Activated naive CD4-positive, alpha-beta T cell treated with Interleukin-2 at 50 U/mL for 16 hours (primary cell): Measurements from ENCODE around the gene KRTAP12-2.
"Not testable (repeated sequence)": the region's sequence is repeated elsewhere in the genome, so short reads cannot be mapped to it uniquely, and the experiment has no call there.

Experiments used
- DNase-seq: peaks from one replicate; pipeline ENCODE4 v3.0.0-alpha.2; 2020

The KRTAP12-2 gene

DNA sequence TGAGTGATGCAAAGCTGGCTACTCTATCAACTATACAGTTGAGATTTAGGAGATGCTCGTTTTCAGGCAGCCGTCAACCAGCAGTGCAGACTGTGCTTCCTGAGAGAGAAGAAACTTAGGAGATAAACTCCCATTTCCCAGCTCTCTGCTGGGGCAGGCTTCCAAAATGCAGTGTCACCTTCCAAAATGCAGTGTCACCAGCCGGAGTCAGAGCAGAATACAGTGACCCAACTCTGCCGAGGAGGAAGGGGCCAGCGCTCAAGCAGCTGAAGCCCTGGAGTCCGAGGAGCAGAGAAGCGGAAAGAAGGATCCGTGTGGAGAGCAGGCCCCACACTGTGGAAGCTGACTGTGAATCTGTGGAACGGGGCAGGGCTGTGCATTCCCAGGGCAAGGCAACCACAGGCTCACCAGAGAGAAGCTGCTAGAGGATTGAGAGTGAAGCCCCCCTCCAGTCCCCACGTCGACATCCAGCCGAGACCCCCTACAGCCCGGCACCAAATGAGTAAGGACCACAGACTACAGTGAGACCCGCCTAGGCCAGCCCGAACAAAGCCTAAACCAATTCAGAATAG is 15.9 kb upstream of the KRTAP12-2 start:
- DNase-seq: no peak

DNA sequence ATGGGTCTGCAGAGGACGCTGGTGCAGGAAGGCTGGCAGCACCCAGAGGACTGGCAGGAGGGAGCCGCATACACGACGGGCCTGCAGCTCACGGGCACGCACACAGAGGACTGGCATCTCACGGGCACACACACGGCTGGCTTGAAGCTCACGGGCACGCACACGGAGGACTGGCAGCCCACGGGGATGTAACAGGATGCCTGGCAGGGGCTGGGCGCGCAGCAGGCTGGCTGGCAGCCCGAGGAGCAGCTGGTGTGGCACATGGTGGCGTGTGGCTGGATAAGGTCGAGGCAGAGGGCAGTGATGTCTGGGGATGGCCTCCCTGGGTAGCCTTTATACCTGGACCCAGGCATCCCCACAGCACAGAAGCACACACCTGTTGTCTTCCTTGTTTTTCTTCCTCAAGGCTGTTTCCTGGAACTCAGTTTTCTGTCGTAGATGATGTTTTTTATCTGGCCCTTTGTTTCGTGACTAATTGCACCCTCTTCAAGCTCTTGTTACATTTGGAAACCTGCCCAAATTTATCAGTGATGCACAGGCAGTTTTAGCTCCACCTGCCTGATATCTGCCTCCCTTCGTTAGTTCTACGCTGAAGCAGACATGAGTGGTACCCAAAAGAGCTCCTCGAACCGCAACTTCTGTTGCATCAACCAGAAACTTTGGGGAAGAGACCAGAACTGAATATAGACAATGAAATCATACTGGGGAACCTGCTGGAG is 15.3 kb upstream of the KRTAP12-2 start, which contains the start of gene KRTAP12-1:
Gene KRTAP12-1 (minus strand): TSS at position 303 of the 719 bp plus-strand sequence. CDS start 40 bp downstream, at position 263.
- no peak for DNase-seq

DNA sequence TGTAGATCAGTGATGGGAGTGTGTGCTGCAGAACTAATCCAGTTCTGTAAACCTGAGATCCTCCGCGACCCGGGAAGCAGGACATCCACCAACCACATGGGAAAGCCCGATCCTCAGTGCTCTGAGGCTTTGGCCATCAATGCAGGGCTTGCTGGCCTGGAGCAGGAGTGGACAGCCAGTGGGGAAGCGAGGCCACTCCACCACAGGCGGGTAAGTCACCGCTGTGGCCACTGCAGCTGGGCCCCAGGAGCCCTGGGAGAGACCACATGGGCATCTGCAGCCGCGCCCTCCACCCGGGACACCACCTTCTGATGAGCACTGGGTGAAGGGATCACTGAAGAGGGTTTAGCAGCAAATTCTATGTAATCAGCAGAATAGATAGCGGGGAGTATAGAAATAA is 14.4 kb upstream of the KRTAP12-2 start:
- no peak for DNase-seq

DNA sequence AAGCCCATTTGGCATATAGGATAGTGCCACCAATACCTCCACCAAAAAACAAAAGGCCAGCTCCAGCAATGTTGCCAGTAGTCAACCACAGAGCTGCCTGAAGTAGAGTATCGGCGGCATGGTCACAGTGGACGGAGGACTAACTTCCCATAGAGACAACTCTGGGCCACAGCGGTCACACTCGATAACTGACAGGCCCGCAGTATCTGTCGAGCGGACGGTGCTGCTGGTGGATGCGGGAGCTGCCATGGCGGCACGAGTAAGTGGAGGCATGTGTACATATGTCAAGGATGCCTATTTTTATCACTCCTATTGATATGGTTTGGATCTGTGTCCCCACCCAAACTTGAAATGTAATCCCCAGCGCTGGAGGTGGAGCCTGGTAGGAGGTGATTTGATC is 11.2 kb upstream of the KRTAP12-2 start:
- no peak for DNase-seq

DNA sequence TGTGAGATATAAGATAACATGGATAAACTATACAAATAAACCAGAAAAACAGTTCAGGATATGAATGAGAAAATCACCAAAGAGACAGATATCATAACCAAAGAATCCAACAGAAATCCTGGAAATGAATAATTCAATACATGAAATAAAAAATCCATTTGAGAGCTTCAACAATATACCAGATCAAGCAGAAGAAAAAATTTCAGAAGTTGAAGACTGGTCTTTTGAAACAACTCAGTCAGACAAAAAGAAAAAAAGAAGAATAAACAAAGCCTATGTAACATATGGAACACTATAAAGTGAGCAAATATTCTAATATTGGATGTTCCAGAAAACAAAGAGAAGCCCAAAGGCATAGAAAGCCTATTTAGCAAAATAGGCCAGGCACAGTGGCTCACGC is 5.2 kb upstream of the KRTAP12-2 start:
- DNase-seq: no peak

DNA sequence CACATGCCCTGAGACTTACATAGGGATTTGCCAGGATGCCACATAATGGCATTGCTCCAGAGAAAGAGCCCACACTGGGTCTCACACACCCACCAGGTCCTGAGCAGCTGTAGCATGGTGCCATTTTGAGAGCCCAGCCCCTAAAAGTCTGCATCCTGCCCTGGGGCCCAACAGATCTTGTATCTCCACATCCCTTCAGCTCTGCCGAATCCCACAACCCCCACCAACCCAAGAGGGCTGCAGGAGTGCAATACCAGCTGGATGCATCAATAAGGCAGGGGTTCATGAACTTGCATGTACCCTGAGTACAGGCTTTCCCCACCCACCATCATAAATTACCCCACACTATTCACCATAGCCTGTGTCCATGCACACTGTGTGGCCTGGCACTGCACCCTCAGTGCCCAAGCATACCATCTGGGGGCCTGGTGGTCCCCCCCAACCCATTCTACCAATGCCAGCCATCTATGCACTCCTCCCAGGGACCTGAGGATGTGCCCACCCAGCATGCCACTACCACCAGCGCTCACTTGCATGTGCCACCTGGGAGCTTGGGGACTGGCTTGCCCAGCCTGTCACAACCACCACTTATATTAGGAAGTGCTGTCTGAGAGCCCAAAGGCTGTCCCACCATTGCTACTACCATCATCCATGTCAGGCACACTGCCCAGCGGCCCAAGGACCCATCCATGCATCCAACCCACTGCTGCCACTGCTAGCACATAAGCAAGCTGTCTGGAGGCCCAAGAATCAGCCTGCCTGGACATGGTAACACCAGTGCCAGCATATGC is 4.1 kb upstream of the KRTAP12-2 start:
- no peak for DNase-seq

DNA sequence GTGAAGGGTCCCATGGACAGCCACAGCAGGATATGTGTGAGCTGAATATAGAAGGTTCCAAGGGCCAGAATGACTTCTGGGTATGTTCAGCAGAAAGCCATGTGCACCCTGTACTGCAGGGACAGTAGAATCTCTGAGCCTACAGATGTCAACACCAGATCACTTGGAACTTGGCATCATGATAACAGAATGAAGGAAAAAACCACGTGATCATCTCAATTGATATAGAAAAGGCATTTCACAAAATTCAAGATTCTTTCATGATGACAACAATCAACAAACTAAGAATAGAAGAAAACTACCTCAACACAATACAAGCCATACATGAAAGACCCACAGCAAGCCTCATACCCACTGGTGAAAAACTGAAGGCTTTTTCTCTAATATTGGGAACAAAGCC is 885 bp upstream of the KRTAP12-2 start:
- DNase-seq: no peak

DNA sequence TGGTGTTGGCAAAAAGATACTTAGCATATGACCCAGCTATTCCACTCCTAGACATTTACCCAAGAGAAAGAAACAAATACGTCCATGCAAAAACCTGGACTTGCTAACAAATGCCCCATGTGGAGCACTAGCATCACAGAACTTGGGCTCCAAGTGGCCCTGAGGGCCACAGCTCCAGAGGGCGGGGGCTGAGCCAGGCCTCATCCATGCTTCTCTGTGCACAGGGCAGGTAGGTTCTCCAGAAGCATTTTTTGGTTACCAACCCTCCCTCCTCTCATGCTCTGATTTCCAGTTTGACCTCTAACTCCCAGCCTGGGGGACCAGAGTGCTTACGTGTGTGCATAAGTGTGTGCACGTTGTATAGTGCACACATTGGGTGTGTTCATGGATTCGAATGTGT is 2.0 kb downstream of the KRTAP12-2 start:
- DNase-seq: no peak

DNA sequence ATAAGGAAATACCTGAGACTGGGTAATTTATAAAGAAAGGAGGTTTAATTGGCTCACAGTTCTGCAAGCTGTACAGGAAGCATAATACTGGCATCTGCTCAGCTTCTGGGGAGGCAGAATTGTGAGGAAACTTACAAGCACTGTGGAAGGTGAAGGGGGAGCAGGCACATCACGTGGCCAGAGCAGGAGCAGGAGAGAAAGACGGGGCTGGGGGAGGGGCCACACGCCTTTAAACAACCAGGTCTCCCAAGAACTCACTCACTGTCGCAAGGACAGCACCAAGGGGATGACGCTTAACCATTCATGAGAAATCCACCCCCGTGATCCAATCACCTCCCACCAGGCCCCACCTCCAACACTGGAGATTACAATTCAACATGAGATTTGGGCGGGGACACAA is 5.2 kb downstream of the KRTAP12-2 start:
- DNase-seq: not testable (repeated sequence)

DNA sequence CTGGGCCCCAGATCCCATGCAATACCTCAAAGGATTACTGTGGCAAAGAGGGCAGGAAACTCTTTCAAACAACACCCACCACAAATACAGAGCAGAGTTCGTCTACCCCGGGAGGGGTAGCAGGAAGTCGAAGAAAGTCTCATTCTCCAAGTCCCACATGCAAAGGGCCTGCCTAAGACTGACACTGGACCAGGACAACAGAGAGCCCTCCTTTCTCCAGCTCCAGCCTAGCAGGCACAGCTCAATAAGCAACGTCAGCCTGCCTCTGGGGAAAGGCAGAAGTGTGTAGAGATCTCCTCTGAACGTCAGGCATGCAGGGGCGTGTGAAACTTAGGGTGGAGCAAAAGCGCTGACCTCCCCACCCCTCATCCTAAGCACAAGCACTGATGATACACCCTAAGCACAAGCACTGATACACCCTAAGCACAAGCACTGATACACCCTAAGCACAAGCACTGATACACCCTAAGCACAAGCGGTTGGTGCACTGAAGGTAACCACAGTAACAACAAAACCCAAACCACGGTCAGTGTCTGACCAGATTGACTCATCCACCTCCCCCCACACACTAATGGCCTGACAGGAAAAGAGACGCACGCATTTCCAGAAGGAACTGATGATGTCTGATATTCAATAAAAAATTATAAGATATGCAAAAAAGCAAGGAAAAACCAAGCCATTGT is 7.7 kb downstream of the KRTAP12-2 start:
- DNase-seq: no peak

DNA sequence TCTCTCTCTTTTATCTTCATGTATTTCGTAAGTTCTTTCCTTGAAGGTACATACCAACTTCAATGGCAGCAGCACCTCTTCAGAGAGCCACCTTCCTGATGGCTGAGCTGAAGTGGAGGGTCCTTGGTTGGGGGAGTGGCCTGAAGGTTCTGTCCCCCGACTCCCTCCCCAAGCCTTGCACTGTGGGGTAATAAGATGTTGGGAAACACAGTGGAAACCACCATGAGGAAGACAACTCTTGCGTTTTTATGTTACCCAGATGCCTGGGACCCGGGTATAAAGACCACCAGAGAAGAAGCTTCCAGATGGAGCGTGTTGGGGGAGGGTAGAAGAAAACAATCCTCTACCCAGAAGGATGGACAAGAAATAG is 8.2 kb downstream of the KRTAP12-2 start:
- DNase-seq: no peak

DNA sequence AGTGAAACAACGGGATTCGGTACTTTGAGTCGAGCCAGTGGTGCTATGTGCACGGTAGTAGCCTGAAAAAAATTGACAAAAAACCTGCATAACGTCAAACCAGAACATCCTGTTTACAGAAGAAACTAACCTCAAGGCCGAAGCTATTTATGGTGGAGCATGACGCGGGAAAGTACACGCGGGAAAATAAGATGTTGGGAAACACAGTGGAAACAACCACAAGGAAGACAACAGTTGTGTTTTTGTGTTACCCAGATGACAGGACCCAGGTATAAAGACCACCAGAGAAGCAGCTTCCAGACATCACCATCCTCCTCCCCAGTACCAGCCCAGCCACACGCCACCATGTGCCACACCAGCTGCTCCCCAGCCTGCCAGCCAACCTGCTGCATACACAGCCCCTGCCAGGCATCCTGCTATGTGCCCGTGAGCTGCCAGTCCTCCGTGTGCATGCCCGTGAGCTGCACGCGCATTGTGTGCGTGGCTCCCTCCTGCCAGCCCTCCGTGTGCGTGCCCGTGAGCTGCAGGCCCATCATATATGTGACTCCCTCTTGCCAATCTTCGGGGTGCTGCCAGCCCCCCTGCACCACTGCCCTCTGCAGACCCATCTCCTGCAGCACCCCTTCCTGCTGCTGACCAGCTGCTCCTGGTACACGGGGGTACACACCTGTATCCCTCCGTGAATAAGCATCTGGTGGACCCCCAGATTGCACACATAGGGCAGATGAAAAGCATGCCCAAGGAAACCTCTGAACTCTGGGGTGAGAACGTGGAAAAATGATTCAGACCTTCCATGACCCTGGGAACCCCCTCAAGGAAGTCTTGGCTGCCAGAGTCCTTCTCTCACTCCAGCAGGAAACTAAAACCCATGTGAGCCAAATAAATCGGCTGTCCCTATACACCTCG is 8.8 kb downstream of the KRTAP12-2 start, which contains the start of gene KRTAP12-3:
Gene KRTAP12-3 (plus strand): TSS at position 298 of the 906 bp plus-strand sequence. CDS start 48 bp downstream, at position 346.
- peak; percentile 33 for DNase-seq

DNA sequence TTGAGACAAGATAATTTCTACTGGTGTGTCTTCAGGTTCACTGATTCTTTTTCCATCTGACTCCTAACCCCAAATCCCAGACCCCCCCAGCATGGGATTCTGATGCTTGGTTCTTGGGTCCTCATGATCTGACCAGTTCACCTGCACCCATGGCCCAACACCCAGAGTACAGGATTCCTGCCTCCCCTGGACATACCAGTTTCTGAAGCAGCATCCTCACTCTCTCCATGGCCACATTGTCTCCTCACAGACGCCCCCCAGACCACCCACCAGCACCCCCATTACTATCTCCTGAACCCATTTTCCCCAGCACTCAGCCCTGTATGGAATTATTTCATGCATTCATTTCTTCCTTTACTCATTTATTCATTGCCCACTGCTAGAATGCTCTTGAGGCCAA is 9.9 kb downstream of the KRTAP12-2 start:
- no peak for DNase-seq

DNA sequence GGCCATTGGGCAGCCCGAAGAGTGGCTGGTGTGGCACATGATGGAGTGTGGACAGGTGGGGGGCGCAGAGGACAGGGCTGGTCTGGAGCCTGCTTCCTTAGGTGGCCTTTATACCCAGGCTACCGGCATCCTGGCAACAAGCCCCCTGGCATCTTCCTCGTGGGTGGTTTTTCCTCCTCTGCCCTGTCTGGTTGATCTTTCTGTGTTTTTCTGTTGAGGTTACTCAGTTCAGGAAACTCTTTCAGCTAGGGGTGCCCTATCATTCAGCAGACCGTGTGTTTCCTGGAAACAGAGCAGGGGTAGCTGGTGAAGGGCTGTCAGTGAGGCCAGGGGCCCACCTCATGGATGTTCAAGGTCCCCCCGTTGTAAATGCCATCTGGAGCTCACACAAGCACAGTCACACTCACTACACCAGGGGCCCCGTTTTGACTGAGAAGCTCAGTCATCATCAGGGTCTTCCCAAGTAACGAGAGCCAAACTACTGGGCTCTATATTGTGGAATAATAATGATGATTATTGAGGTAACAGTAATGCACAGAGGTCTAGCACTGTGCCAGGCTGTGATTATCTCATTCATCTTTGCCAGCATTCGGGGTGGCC is 12.1 kb downstream of the KRTAP12-2 start, which contains the start of gene KRTAP12-4:
Gene KRTAP12-4 (minus strand): TSS at position 84 of the 600 bp plus-strand sequence. CDS start 45 bp downstream, at position 39.
- DNase-seq: no peak

DNA sequence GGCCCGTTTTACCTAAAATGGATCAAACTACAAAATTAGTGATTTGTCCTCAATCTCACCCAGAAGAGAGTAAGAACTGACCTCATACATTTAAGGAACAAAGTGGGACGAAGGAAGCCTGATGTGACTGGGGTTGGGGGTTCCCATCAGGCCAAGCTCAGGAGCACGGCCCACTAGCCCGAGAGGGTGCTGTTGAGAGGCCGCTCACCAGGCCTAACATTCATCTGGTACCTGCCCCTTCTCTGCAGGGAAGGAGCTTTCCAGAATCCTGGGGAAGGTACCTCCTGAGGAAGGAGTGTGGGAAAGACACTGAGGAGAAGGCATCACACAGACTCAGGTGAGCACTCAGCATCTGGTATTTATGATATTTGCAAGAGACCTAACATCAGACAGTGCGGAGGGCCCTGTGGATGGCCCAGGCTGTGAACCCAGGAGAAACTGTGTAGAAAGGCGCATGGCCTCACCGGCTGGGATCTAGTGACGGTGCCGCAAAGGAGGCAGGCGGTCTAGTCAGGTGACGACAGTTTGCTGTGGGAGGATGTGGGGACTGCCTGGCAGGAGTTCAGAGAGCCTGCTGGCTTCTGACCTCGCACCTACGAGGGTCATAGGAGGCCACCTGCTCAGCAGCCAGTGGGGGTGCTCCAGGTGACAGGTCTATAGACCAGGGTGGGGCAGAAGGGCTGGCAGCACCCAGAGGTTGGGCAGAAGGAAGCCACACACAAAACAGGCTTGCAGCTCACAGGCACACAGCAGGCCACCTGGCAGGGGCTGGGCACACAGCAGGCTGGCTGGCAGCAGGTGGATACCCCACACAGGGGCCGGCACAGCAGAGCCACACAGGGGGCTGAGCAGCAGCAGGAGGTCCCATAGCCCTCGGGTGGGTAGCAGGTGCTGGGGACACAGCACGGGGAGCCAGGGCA is 12.8 kb downstream of the KRTAP12-2 start:
- DNase-seq: peak; percentile 47

DNA sequence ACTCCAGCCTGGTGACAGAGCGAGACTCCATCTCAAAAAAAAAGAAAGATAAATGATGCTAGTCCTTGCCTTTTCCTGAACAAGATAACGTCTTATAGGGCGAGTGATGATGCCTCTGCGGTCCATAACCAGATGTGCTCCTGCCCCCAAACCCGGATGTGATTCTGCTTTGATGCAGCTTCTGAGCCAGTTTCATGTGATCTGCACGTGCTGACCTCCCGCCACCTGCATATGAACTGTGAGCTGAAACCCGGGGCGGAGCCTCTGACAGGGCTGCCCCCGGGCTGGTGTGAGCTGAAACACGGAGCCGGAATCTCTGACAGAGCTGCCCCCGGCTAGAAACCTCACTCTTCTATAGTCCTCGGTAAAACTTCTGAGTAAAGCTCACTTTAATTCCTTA is 13.6 kb downstream of the KRTAP12-2 start:
- DNase-seq: no peak

DNA sequence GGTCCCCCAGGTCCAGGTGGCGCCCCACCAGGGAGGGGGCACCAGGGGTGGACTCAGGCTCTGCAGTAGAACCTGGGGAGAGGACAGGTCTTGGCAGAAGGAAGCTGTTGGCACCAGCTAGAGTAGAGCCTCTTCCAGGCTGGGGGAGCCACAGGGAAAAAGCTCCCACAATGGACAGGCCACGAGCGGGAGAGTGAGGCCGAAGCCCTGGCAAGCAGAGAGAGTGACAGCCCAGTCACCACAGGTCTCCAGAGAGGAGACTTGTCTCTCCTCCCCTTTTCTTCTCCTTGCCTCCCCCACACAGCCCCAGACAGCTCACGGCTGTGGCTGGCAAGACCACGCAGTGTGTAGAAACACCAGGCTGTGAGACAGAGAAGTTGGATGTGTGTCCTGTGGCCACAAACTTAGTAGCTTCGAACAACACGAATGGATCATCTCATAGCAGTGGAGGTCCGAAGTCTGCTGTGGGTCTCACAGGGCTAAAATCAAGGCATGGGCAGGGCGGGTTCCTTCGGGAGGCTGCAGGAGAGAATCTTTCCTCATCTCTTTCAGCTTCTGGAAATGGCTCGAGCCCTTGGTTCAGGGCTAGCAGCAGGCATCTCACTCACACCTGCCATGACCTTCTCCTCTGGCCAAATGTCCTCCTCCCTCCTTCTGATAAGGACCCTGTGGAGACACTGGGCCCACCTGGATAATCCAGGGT is 15.6 kb downstream of the KRTAP12-2 start:
- no peak for DNase-seq

DNA sequence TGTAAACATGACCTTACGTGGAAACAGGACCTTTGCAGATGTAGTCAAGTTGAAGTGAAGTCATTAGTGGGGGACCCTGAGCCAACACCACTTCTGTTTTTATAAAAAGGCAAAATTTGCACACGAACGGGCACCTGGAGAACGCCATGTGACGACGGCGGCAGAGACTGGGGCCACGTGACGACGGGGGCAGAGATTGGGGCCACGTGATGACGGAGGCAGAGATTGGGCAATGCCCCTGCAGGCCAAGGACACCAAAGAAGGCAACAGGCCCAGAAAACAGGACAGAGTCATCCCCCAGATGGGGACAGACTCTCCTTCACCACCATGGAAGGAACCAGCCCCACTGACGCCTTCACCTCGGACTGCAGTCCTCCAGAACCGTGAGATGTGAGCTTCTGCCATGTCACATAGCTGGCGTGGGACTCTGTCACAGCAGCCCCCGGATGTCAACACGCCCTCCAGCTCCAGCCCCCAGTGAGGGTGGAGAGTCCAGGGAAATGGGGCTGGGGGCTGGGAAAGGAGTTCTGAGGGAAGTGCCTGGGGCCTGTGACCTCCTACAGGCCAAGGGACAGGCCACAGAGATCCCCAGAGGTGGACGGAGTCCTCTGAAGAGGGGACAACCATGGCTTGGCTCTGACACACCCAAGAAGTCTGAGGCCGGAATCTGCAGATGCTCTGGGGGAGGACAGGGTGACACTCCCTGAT is 16.3 kb downstream of the KRTAP12-2 start:
- DNase-seq: no peak

DNA sequence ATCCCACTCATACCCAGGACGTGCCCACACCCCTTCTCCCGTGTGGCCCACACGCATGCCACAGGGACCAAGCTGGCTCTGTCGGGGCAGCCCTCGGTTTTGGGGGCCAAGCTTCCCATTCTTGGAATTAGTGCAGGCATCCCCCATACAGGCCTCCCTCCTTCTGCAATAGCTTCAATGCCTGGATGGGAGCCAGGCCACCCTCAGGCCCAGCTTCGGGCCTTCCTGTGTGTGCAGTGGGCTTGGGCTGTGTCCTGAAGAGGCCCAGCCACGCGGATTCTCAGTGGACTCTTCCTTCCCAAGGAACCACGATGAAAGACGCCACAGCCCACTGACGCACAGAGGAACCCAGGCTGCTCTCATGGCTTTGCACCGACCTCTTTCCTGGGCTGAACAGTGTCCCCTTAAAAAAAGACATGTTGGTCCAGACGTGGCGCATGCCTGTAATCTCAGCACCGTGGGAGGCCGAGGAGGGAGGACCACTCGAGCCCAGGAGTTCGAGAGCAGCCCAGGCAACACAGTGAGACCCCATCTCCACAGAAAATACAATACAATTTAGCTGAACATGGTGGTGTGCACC is 17.1 kb downstream of the KRTAP12-2 start:
- DNase-seq: no peak
